NCI-H1930 (cell line): ENCODE data around the gene ZCWPW2.

Experiments used
- DNase-seq, 2 experiments: peaks; one replicate each; lab custom pipeline; 2025; lab: John Stamatoyannopoulos, UW

Gene ZCWPW2

GRCh38 chr3:28376424-28376823 is 27.9 kb downstream of the ZCWPW2 start:
- no peak for DNase-seq

- DNase-seq, result no peak
Observed at GRCh38 chr3:28386049-28386448, 37.5 kb downstream of the ZCWPW2 start.

GRCh38 chr3:28388978-28389377 is 40.5 kb downstream of the ZCWPW2 start:
- no peak for DNase-seq

DNA sequence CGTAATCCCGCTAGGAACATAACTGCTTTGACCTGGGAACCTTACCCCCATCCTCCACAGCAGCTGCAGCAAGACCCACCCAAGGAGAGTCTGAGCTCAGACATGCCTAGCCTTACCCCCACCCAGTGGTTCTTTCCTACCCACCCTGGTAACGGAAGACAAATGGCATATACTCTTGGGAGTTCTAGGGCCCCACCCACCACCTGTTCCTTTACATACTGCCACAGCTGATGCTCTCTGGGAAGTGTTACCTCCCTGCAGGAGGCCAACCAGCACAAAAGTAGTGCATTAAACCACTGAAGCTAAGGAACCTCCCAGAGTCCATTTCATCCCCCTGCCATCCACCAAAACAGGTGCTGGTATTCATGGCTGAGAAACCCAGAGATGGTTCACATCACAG is 50.7 kb downstream of the ZCWPW2 start:
- no peak for DNase-seq

DNA sequence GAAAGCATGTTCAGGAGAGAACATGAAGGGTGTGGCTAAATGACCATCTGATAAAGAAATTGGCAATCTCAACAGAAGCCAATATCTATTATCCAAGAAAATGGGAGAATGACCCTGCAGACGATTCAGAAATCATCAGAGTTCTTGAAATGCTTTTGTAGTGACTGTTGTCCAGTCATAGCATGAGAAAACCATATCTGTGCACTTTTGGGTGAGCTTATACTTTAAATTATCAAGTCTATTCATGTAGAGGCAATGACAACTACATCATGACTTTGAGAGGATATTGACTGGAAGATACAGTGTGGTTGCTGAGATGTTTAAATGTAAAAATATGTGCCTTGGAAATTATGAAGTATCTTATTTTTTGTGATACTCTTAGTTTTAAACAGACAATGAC is 57.7 kb downstream of the ZCWPW2 start:
- no peak for DNase-seq

DNA sequence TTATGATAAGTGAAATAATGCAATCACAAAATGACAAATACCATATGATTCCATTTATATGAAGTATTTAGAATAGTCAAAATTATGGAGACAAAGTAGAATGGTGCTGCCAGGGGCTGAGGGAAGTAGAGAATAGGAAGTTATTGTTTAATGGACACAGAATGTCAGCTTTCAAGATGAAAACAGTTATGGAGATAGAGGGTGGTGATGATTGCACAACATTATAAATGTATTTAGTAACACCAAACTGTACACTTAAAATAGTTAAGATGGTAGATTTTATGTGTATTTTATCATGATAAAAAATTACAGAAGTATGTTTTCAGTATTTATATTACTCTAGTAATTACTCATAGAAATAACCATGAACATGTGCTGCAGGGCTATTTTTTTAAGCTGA is 100.9 kb downstream of the ZCWPW2 start:
- DNase-seq, result no peak

GRCh38 chr3:28462866-28463265 is 114.3 kb downstream of the ZCWPW2 start:
- DNase-seq, result no peak

DNA sequence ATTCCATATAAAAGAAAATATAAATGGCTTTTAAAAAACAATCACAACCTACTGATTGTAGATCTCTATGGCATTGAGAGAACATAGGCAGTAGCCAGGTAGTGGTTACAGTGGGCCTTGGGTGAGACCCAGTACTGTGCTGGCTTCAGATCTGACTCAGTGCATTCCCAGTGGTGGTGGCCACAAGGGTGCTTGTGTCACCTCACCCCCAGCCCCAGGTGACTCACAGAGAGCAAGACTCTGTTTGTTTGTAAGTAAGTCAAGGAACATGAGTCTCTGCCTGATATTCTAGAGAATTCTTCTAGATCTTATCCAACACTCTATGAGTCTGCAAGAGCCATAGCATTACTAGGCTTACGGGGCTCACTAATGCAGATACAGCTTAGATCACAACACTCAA is 118.9 kb downstream of the ZCWPW2 start:
- DNase-seq, result no peak

DNA sequence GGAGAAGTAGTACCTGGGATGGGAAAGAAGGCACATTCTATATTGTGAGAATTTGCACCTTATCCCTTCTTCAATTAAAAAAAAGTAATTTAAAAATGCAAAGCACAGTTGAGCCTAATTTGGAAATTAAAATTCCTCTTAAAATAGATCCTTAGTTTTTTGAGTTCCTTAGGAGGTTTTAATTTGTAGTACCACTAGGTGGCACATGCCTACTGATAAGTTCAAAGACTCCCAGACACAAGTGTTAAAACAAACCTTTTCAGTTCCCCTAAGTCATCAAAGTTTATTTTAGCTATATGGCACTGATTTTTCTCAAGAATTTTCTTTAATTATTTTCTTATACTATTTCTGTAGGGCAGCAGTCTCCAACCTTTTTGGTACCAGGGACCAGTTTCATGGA is 127.7 kb downstream of the ZCWPW2 start:
- DNase-seq, result peak in 1 of 2 experiments; percentile 2

DNA sequence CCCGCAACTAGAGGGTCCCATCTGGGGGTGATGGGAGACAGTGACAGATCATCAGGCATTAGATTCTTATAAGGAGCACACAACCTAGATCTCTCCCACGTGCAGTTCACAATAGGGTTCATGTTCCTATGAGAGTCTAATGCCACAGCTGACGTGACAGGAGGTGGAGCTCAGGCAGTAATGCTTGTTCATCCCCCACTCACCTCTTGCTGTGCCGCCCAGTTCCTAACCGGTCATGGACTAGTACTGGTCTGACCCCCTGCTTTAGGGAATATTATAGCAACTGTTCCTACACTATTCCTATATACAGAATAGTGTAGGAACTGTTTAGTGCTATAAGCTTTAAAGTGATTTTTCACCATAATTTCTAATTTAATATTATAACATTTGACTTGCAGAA is 128.2 kb downstream of the ZCWPW2 start:
- no peak for DNase-seq

- DNase-seq, result no peak
Observed at GRCh38 chr3:28485164-28485563, 136.6 kb downstream of the ZCWPW2 start.

GRCh38 chr3:28495301-28495700 is 146.8 kb downstream of the ZCWPW2 start:
- DNase-seq, result no peak

DNA sequence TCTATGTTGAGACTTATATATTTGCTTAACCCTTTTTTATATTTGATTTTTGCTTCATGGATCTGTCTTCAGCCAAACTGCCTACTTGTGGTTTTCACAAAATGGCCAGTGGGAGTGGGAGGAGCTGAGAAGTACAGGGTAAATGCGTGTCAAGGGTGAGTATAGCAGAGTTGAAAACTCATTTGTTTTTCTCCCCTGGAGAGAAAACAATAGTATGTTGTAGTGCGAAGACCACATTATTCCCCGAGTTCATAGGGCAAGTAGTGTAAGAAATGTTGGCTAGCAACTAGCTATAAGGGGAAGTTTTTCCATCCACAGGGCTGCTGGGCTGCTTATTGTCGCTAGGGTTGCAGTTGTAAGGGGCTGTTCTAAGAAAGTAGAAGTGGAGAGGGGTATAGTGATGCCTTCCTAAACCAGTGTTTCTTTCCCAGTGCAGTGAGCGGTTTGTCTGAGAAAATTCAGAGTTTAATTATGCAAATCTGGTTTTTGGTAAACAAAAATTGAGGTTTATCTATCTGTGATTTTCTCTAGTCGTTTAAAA is 153.9 kb downstream of the ZCWPW2 start:
- DNase-seq, result no peak

GRCh38 chr3:28504976-28505375 is 156.5 kb downstream of the ZCWPW2 start:
- DNase-seq, result no peak

GRCh38 chr3:28521663-28522062 is 173.1 kb downstream of the ZCWPW2 start:
- no peak for DNase-seq

GRCh38 chr3:28542351-28542750 is 193.8 kb downstream of the ZCWPW2 start:
- DNase-seq, result no peak

DNA sequence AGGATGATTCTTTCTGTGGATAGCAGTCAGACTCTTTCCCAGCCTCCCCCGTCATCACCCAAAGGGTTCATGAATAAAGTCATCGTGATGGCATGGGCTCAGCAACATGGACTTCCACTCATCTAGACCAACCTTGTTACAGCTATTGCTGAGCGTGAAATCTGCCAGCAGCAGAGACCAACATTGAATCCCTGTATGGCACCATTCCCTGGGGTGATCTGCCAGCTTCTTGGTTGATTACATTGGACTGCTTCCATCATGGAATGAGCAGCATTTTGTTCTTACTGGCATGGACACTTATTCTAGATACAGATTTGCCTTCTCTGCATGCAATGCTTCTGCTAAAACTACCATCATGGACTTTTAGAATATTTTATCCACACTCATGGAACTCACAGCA is 195.7 kb downstream of the ZCWPW2 start:
- DNase-seq, result no peak

DNA sequence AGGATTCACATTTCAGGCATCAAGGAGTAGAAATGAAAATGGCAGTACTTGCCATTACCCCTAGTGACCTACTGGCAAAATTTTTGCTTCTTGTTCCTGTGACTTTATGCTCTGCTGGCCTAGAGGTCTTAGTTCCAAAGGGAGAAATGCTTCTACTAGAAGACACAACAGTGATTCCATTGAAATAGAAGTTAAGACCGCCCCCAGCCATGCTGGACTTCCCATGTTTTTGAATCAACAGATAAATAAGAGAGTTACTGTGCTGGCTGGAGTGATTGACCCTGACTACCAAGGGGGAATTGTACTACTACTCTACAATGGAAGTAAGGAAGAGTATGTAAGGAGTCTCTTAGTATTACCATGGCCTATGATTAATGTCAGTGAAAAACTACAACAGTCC is 196.3 kb downstream of the ZCWPW2 start:
- DNase-seq, result no peak

DNA sequence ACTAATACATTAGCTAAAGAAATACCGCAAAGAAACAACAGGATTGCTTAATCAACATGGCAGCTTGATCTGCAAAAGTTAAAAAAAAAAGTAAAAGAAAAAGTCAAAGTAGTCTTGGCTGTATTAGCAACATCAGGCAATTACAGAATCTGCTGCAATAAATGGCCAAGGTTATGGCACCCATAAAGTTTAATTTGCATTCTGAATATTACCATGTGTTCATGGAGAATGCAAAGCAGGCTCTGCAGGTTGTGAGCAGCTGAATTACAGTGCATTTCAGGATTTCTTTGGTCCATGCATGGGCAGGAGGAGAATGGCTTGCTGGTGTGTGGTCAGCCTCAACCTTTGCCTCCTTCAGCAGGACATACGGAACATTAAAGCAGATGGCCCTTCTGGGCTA is 199.2 kb downstream of the ZCWPW2 start:
- DNase-seq, result no peak

GRCh38 chr3:28553175-28553574 is 204.7 kb downstream of the ZCWPW2 start:
- no peak for DNase-seq

DNA sequence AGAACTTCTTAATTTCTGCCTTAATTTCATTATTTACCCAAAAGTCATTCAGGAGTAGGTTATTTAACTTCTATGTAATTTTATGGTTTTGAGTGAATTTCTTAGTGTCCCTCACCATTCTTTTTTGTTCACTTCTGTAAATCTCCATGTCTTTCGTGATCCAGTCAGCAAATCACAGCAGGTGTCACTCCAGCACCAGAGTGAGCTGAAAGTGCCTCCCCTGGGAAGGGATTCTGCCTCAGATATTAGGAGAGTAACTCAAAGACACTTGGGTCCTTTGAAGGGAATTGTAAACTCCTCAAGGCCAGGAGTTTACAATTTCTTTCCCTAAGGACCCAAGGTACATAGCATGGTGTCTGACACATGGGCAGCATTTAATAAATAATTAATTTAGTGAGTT is 207.7 kb downstream of the ZCWPW2 start:
- DNase-seq, result no peak

DNA sequence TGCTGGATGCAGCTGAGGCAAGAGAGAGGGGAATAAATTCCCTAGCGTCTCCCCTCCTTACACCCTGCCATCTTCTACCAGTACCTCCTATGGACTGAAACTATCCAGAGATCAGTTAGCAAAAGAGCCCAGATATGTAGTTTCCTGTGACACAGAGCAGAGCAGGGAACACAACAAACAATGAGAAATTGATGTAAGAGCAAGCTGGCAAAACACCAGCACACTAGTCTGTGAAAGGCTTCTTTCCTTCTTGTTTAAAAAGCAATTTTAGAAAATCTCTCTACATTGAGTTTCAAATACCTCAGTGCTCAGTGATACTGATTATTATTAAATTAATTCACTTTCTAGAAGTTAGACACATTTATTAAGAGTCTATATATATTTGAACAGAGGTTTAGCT is 215.7 kb downstream of the ZCWPW2 start:
- DNase-seq, result no peak

GRCh38 chr3:28569357-28569756 is 220.8 kb downstream of the ZCWPW2 start:
- no peak for DNase-seq

DNA sequence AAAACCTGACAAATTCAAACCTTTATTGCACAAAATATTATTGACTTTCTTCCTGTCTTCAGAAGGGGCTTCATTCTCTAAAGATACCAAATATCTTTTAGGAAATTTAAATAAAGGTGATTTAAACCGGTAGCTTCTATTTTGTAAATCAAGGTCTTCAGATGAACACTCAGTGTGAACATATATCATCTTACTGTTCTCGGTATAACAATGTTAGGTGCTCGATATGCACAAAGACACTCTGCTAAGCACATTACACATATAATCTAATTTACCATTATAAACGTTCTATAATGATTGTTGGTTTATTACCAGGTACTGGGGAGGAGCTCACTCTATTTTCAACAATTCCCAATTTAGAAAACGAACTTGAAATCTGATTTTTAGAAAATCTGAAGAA is 225.5 kb downstream of the ZCWPW2 start:
- no peak for DNase-seq
